ENCODE measurements around the gene CDC20B.
"Not testable (repeated sequence)": the region's sequence is repeated elsewhere in the genome, so short reads cannot be mapped to it uniquely, and the experiment has no call there.

The CDC20B gene

GRCh38 chr5:55110217-55110616, 62.8 kb downstream of the CDC20B start:
- H4K20me1 ChIP-seq (ENCODE audit: control insufficient read depth, insufficient read depth, low read depth, low read length), result no peaks in the 10 kb centered on the region
- no peaks in the 10 kb centered on the region for H3F3A ChIP-seq (ENCODE audit: control insufficient read depth, insufficient read depth)
- no peak for TF ChIP-seq EZH2phosphoT487 (IDR thresholded peaks at IDR 0.05; ENCODE audit: borderline replicate concordance, low read length)
- TF ChIP-seq, protein P1, sequence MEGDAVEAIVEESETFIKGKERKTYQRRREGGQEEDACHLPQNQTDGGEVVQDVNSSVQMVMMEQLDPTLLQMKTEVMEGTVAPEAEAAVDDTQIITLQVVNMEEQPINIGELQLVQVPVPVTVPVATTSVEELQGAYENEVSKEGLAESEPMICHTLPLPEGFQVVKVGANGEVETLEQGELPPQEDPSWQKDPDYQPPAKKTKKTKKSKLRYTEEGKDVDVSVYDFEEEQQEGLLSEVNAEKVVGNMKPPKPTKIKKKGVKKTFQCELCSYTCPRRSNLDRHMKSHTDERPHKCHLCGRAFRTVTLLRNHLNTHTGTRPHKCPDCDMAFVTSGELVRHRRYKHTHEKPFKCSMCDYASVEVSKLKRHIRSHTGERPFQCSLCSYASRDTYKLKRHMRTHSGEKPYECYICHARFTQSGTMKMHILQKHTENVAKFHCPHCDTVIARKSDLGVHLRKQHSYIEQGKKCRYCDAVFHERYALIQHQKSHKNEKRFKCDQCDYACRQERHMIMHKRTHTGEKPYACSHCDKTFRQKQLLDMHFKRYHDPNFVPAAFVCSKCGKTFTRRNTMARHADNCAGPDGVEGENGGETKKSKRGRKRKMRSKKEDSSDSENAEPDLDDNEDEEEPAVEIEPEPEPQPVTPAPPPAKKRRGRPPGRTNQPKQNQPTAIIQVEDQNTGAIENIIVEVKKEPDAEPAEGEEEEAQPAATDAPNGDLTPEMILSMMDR (IDR thresholded peaks at IDR 0.05; ENCODE audit: low read depth, low read length, poor library complexity, severe bottlenecking), result no peak
- no peaks in the 10 kb centered on the region for H3K4me1 ChIP-seq (ENCODE audit: control insufficient read depth, low read length)
- no peaks in the 10 kb centered on the region for H3K36me3 ChIP-seq (ENCODE audit: control insufficient read depth, low read length)
- H3K27ac ChIP-seq (ENCODE audit: low read depth, low read length), result no peak overlapping the region
- no peak overlapping the region for H3K4me2 ChIP-seq (ENCODE audit: low read length)
- H3K27me3 ChIP-seq (ENCODE audit: control insufficient read depth, low read length), result peaks cover 8% of the 10 kb centered on the region; the same call in 1 of the 2 replicates
- H3K4me3 ChIP-seq (ENCODE audit: low read length), result no peak overlapping the region
- H3K9me3 ChIP-seq (ENCODE audit: control insufficient read depth, insufficient read depth, low read length), result no peaks in the 10 kb centered on the region
- H3K9me2 ChIP-seq (replicated peaks; ENCODE audit: control insufficient read depth, low read length), result no peaks in the 10 kb centered on the region; the same call in 1 of the 2 replicates
- H3K79me2 ChIP-seq (ENCODE audit: control insufficient read depth, low read length), result no peaks in the 10 kb centered on the region

DNA sequence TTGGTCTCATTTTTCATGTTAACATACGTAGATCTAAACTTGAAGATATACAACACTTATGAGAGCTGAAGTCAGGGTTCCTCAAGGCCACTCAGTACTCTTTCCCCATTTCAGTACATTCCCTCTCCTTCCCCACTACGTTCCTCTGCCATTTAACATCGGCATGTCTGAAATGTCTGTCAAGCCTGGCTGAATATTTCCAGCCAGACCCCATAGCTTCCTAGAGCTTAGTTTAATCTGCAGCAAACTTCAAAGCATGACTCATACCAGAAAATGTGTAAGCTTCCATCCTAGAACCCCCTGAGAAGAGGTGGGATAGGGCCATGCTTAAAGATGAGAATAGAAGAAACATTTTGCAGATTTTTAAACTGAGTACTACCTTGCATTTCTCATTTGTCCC, 64.3 kb downstream of the CDC20B start:
- Histone ChIP-seq H3K4me1 (ENCODE audit: control insufficient read depth, low read length) (no peaks in the 10 kb centered on the region), H4K20me1 (ENCODE audit: control insufficient read depth, insufficient read depth, low read depth, low read length) (no peaks in the 10 kb centered on the region)

DNA sequence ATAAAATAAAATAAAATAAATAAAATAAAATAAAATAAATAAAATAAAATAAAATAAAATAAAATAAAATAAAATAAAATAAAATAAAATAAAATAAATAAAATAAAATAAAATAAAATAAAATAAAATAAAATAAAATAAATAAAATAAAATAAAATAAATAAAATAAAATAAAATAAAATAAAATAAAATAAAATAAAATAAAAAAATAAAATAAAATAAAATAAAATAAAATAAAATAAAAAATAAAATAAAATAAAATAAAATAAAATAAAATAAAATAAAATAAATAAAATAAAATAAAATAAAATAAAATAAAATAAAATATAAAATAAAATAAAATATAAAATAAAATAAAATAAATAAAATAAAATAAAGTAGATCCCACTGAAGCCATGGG, 67.0 kb downstream of the CDC20B start:
- not testable (repeated sequence) for H3K36me3 ChIP-seq (ENCODE audit: control insufficient read depth, low read length); H3K9me2 ChIP-seq (replicated peaks; ENCODE audit: control insufficient read depth, low read length); H3F3A ChIP-seq (ENCODE audit: control insufficient read depth, insufficient read depth); H3K4me3 ChIP-seq (ENCODE audit: low read length); H3K27ac ChIP-seq (ENCODE audit: low read depth, low read length); H3K9me3 ChIP-seq (ENCODE audit: control insufficient read depth, insufficient read depth, low read length); H3K79me2 ChIP-seq (ENCODE audit: control insufficient read depth, low read length); H4K20me1 ChIP-seq (ENCODE audit: control insufficient read depth, insufficient read depth, low read depth, low read length); H3K4me1 ChIP-seq (ENCODE audit: control insufficient read depth, low read length); H3K27me3 ChIP-seq (ENCODE audit: control insufficient read depth, low read length); H3K4me2 ChIP-seq (ENCODE audit: low read length)

More for the DNA sequence above, 64.3 kb downstream of the CDC20B start:
- Histone ChIP-seq H3K9me2 (replicated peaks; ENCODE audit: control insufficient read depth, low read length) (no peaks in the 10 kb centered on the region; the same call in 1 of the 2 replicates), H3K27me3 (ENCODE audit: control insufficient read depth, low read length) (0 out of 2 replicates have a peak, but pooled peaks cover 4% of the 10 kb centered on the region), H3K9me3 (ENCODE audit: control insufficient read depth, insufficient read depth, low read length) (no peaks in the 10 kb centered on the region), H3K27ac (ENCODE audit: low read depth, low read length) (no peak overlapping the region), H3K36me3 (ENCODE audit: control insufficient read depth, low read length) (no peaks in the 10 kb centered on the region), H3F3A (ENCODE audit: control insufficient read depth, insufficient read depth) (no peaks in the 10 kb centered on the region), H3K79me2 (ENCODE audit: control insufficient read depth, low read length) (no peaks in the 10 kb centered on the region), H3K4me2 (ENCODE audit: low read length) (no peak overlapping the region), H3K4me3 (ENCODE audit: low read length) (no peak overlapping the region)
- TF ChIP-seq EZH2phosphoT487 (IDR thresholded peaks at IDR 0.05; ENCODE audit: borderline replicate concordance, low read length), result no peak
- TF ChIP-seq, protein P1 (IDR thresholded peaks at IDR 0.05; ENCODE audit: low read depth, low read length, poor library complexity, severe bottlenecking), result no peak

GRCh38 chr5:55104946-55105701, 67.9 kb downstream of the CDC20B start:
- TF ChIP-seq, protein P1 (IDR thresholded peaks at IDR 0.05; ENCODE audit: low read depth, low read length, poor library complexity, severe bottlenecking), result no peak
- TF ChIP-seq EZH2phosphoT487 (IDR thresholded peaks at IDR 0.05; ENCODE audit: borderline replicate concordance, low read length), result no peak
- Histone ChIP-seq H3K79me2 (ENCODE audit: control insufficient read depth, low read length) (no peaks in the 10 kb centered on the region), H3K9me3 (ENCODE audit: control insufficient read depth, insufficient read depth, low read length) (no peaks in the 10 kb centered on the region), H4K20me1 (ENCODE audit: control insufficient read depth, insufficient read depth, low read depth, low read length) (no peaks in the 10 kb centered on the region), H3K4me1 (ENCODE audit: control insufficient read depth, low read length) (no peaks in the 10 kb centered on the region), H3K27me3 (ENCODE audit: control insufficient read depth, low read length) (no peaks in the 10 kb centered on the region), H3K4me2 (ENCODE audit: low read length) (no peak overlapping the region), H3K9me2 (replicated peaks; ENCODE audit: control insufficient read depth, low read length) (no peaks in the 10 kb centered on the region; the same call in 1 of the 2 replicates), H3F3A (ENCODE audit: control insufficient read depth, insufficient read depth) (no peaks in the 10 kb centered on the region), H3K4me3 (ENCODE audit: low read length) (no peak overlapping the region), H3K27ac (ENCODE audit: low read depth, low read length) (no peak overlapping the region), H3K36me3 (ENCODE audit: control insufficient read depth, low read length) (no peaks in the 10 kb centered on the region)

Data from DOHH2 (cell line).